Measurements from ENCODE around the gene ASAP3.

ASAP3 gene

DNA sequence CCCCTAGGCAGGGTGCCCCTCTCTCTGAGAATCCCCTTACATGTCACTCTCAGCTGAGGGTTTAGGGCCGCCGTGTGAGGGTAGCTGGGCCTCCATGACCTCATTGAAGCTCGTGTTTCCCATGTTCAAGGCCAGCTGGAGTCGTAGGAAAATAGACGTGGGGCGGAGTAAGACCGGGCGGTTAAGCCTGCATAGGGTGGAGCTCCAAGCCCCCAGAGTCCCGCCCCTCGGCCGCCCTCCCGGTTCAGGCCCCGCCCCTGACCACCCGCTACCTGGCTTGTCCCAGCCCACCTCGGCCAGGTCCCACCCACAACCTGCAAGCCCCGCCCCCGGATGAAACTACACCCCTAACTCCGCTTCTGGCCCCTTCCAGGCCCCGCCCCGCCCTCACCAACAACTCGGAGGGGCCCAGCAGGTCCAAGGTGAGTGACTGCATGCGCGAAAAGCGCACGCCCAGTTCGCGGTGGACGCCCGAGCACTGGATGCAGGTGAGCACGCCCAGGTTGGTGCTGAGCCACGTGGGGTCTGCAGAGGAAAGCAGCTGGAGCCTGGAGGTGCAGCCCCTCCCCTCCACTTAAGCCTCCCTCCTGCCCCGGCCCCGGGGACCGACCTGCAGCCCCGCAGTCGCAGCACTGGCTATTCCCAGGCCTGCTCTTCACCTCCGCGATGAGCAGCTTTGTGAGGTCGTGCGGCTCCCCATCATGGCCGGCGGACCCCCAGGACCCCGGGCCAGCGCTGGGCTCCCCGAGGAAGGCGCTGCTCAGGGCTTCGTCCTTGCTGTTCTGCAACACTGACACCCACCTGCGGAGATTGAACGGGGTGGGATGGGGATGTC is 47.2 kb downstream of the ASAP3 start:
- TF ChIP-seq, protein P1, sequence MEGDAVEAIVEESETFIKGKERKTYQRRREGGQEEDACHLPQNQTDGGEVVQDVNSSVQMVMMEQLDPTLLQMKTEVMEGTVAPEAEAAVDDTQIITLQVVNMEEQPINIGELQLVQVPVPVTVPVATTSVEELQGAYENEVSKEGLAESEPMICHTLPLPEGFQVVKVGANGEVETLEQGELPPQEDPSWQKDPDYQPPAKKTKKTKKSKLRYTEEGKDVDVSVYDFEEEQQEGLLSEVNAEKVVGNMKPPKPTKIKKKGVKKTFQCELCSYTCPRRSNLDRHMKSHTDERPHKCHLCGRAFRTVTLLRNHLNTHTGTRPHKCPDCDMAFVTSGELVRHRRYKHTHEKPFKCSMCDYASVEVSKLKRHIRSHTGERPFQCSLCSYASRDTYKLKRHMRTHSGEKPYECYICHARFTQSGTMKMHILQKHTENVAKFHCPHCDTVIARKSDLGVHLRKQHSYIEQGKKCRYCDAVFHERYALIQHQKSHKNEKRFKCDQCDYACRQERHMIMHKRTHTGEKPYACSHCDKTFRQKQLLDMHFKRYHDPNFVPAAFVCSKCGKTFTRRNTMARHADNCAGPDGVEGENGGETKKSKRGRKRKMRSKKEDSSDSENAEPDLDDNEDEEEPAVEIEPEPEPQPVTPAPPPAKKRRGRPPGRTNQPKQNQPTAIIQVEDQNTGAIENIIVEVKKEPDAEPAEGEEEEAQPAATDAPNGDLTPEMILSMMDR (conservative IDR thresholded peaks at IDR 0.05): no peak
- TF ChIP-seq ZFX (IDR thresholded peaks at IDR 0.05): no peak
- H3K27ac ChIP-seq: no peak overlapping the region

DNA sequence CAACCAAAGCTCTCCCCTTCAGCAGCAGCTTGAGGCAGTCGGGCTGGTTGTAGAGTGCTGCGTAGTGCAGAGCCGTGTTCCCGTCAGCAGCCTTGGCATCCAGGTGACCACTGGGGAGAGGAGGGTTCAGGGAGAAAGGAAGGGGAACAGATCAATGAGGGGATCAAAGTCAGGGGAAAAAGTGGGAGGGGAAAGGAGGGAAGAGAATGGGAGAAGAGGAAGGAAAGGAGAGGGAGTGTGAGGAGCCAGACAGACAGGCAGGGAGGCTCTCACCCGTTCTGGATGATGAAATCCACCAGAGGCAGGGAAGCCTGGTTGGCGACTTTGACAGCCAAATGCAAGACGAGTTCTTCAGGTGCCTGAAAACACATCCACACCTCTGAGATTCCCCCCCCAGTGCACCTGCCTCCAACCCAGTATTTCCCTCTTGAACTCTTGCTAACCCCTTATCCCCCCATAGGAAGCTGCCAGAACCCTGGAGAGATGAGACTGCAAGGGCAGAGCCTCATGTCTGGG is 49.7 kb downstream of the ASAP3 start:
- H3K27ac ChIP-seq: no peak overlapping the region
- TF ChIP-seq ZFX (IDR thresholded peaks at IDR 0.05): no peak
- TF ChIP-seq, protein P1 (conservative IDR thresholded peaks at IDR 0.05): no peak

DNA sequence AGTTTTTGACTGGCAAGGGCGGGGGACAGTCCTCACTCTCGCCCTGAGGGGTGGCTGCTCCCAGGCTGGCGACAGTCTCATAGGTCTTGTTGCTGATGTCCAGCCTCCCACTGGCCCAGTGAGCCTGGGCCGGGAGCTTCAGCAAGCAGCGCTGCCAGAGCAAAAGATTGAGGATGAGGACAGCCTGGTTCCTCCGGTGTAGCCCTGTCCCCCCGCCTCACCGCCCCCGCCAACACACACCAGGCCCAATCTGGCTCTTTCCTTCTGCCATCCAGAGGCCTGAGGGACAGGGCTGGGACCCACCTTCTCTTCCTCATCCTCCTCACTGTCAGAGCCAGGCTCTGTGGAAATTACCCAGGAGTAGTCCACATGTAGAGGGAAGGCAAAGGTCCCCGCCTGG is 50.9 kb downstream of the ASAP3 start:
- no peak overlapping the region for H3K27ac ChIP-seq
- no peak for TF ChIP-seq ZFX (IDR thresholded peaks at IDR 0.05)
- TF ChIP-seq, protein P1 (conservative IDR thresholded peaks at IDR 0.05): no peak

GRCh38 chr1:23431431-23431830 is 52.5 kb downstream of the ASAP3 start:
- no peak overlapping the region for H3K27ac ChIP-seq
- TF ChIP-seq, protein P1 (conservative IDR thresholded peaks at IDR 0.05): no peak
- TF ChIP-seq ZFX (IDR thresholded peaks at IDR 0.05): no peak

DNA sequence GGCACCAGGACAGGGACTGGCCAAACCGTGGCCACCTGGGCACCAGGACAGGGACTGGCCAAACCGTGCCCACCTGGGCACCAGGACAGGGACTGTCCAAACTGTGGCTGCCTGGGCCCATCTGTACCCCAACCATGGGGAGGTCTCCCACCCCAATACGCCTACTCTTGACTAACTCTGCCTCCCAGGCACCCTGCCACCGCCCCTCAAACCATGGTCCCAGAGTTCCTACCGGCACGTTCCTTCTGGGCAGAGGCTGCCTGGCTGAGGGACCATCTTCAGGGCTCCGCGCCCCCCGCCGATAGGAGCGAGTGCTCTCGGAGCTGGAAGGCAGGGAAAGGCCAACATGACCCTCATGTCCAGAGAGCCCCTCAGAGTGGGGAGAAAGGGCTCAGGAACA is 53.2 kb downstream of the ASAP3 start:
- no peak overlapping the region for H3K27ac ChIP-seq
- TF ChIP-seq, protein P1 (conservative IDR thresholded peaks at IDR 0.05): no peak
- no peak for TF ChIP-seq ZFX (IDR thresholded peaks at IDR 0.05)

- H3K27ac ChIP-seq: no peak overlapping the region
- TF ChIP-seq, protein P1 (conservative IDR thresholded peaks at IDR 0.05): no peak
- no peak for TF ChIP-seq ZFX (IDR thresholded peaks at IDR 0.05)
Observed at GRCh38 chr1:23428136-23428905, 55.7 kb downstream of the ASAP3 start.

- no peak overlapping the region for H3K27ac ChIP-seq
- TF ChIP-seq ZFX (IDR thresholded peaks at IDR 0.05): no peak
- TF ChIP-seq, protein P1 (conservative IDR thresholded peaks at IDR 0.05): no peak
Observed at GRCh38 chr1:23427550-23427949, 56.4 kb downstream of the ASAP3 start.
